Ovary (tissue), 9 donors: ENCODE data around the gene SLC25A25. TPM values are rescaled to one million over a fixed set of nuclear protein-coding genes. Genes with fewer than 3 reads are reported as not detected.
A peak's percentile ranks its signal among the peaks of the same experiment; 100 is the strongest.

ENCODE experiments used
- DNase-seq, 5 donors: peaks; one replicate each; pipeline ENCODE4 v3.0.0-alpha.2; 2019 to 2020
- H3K27ac ChIP-seq, 2 donors: fragments of 200-600 bp; one replicate each; pipeline versions ENCODE4 v1.5.1 to v1.8.0; 2019 to 2022
- H3K27me3 ChIP-seq: fragments of 200-600 bp; one replicate; pipeline ENCODE4 v1.8.0; 2022
- H3K36me3 ChIP-seq: fragments of 200-600 bp; sonication (generic); one replicate; pipeline ENCODE4 v1.5.1; 2019
- H3K4me1 ChIP-seq: one replicate; pipeline ENCODE4 v1.8.1; 2013; ENCODE audit warnings: mild to moderate bottlenecking, moderate library complexity; ENCODE audit not compliant: insufficient read depth
- H3K4me3 ChIP-seq: fragments of 200-600 bp; sonication (generic); one replicate; pipeline ENCODE4 v1.5.1; 2017
- H3K9me3 ChIP-seq, 2 donors: fragments of 200-600 bp in 1 of 2; sonication (generic) in 1 of 2; one replicate each; pipeline versions ENCODE4 v1.5.1 to v1.8.1; 2013 to 2019; ENCODE audit warnings: mild to moderate bottlenecking in 1 of 2, moderate library complexity in 1 of 2
- EP300 ChIP-seq: sonication (generic); formaldehyde crosslinking; IDR thresholded peaks from one replicate; pipeline ENCODE4 v1.6.1; 2017; ENCODE audit warnings: antibody characterized with exemption
- POLR2A ChIP-seq: fragments of 450-650 bp; IDR thresholded peaks from one replicate; pipeline ENCODE4 v1.6.1; 2017; ENCODE audit warnings: antibody characterized with exemption, mild to moderate bottlenecking, moderate library complexity
- WGBS, 3 donors: extraction: QIAGEN DNeasy Blood & Tissue Kit in 1 of 3; methylation state at CpG; one replicate each; pipeline versions ENCODE4 v1.1.5 to v1.1.7; 2013 to 2017; 5-methylcytosine and 5-hydroxymethylcytosine counted together
- intact Hi-C, 4 donors: fragments of 100-400 bp; cut with DNase I; formaldehyde crosslinking; loops; one replicate each; pipeline versions ENCODE4 v1.11.0 to v1.15.1; 2022 to 2023
- polyA plus RNA-seq, 2 donors: library from polyadenylated mRNA; stranded (reverse); fragments of 200-250 nt in 1 of 2; fragments of 350-450 nt in 1 of 2; fragmentation: Illumina TruSeq in 1 of 2; extraction: RNeasy Lipid Tissue Mini Kit (QIAGEN cat#74804) in 1 of 2; gene quantifications; one replicate each; pipeline ENCODE4 v1.2.3, GENCODE V29; 2013 to 2014
- total RNA-seq, 7 donors: library from RNA; depleted of rRNA in 2 of 7; stranded (reverse); fragments of >200 nt in 2 of 7; fragmentation: NEBNext Ultra II Directional in 3 of 7; extraction: Animal tissue kit (Norgen Biotek cat#: 25700) in 3 of 7; gene quantifications; one replicate each; pipeline versions ENCODE4 v1.1.0 to v1.2.4, GENCODE V29; 2016 to 2023
- TF ChIP-seq, protein P1 (sequence below), 3 donors: fragments of 450-650 bp in 2 of 3; fragments of 200-600 bp in 1 of 3; IDR thresholded peaks; one replicate each; pipeline versions ENCODE4 v1.5.1 to v1.8.0; 2016 to 2022; ENCODE audit warnings: antibody characterized with exemption in 3 of 3, mild to moderate bottlenecking in 1 of 3
- donor health status: DM: no; HTN: no; CAD: no; lungs with moderate emphysema.
- donor health status: DM: no; HTN: no; CAD: no.
- donor health status: Bipolar disorder and iron deficiency.
- donor health status: DM: yes; HTN: yes; CAD: no.
- donor health status: DM: no; HTN: no; CAD: no.
- donor health status: DM: yes; HTN: yes; CAD: no.

The SLC25A25 gene
- total and polyA plus RNA-seq, 9 donors = 23.4 to 90.1 (median 39.8) TPM

- no peaks in the 10 kb centered on the region for H3K9me3 ChIP-seq
- DNase-seq = peak in 1 of 5 donors; percentile 13
- H3K27ac ChIP-seq = no peak overlapping the region
- no peaks in the 10 kb centered on the region for H3K27me3 ChIP-seq
- no peak for TF ChIP-seq EP300
- TF ChIP-seq, protein P1, sequence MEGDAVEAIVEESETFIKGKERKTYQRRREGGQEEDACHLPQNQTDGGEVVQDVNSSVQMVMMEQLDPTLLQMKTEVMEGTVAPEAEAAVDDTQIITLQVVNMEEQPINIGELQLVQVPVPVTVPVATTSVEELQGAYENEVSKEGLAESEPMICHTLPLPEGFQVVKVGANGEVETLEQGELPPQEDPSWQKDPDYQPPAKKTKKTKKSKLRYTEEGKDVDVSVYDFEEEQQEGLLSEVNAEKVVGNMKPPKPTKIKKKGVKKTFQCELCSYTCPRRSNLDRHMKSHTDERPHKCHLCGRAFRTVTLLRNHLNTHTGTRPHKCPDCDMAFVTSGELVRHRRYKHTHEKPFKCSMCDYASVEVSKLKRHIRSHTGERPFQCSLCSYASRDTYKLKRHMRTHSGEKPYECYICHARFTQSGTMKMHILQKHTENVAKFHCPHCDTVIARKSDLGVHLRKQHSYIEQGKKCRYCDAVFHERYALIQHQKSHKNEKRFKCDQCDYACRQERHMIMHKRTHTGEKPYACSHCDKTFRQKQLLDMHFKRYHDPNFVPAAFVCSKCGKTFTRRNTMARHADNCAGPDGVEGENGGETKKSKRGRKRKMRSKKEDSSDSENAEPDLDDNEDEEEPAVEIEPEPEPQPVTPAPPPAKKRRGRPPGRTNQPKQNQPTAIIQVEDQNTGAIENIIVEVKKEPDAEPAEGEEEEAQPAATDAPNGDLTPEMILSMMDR (IDR thresholded peaks at IDR 0.05) = no peak
- no peak for TF ChIP-seq POLR2A
- intact Hi-C loops = no loop called here
- no peak overlapping the region for H3K4me3 ChIP-seq
- no peaks in the 10 kb centered on the region for H3K4me1 ChIP-seq
- WGBS, 3 donors = 73 to 79% (median 76%) methylated on average over 11 of the region's 11 CpGs
- no peaks in the 10 kb centered on the region for H3K36me3 ChIP-seq
Observed at GRCh38 chr9:128149951-128150593, 82.0 kb downstream of the SLC25A25 start.

- no peak for TF ChIP-seq EP300
- TF ChIP-seq, protein P1 (IDR thresholded peaks at IDR 0.05) = no peak
- TF ChIP-seq POLR2A = no peak
Observed at GRCh38 chr9:128150594-128151308, 82.7 kb downstream of the SLC25A25 start.

GRCh38 chr9:128151309-128152132 is 83.5 kb downstream of the SLC25A25 start:
- Histone ChIP-seq H3K36me3 (no peaks in the 10 kb centered on the region), H3K4me3 (no peak overlapping the region), H3K9me3 (no peaks in the 10 kb centered on the region), H3K27me3 (no peaks in the 10 kb centered on the region), H3K4me1 (no peaks in the 10 kb centered on the region), H3K27ac (no peak overlapping the region)
- intact Hi-C loops = no loop called here
- DNase-seq = peak in 2 of 5 donors; percentile 20 to 25
- WGBS, 3 donors = 82 to 88% (median 87%) methylated on average over 18 of the region's 18 CpGs
- no peak for TF ChIP-seq POLR2A
- TF ChIP-seq EP300 = no peak
- TF ChIP-seq, protein P1 (IDR thresholded peaks at IDR 0.05) = no peak

More at GRCh38 chr9:128150594-128151308, 82.7 kb downstream of the SLC25A25 start:
- no peaks in the 10 kb centered on the region for H3K36me3 ChIP-seq
- no peaks in the 10 kb centered on the region for H3K4me1 ChIP-seq
- intact Hi-C loops = no loop called here
- H3K4me3 ChIP-seq = no peak overlapping the region
- DNase-seq = peak in 2 of 5 donors; percentile 20 to 38
- WGBS, 3 donors = 73 to 78% (median 75%) methylated on average over 19 of the region's 19 CpGs
- H3K27ac ChIP-seq = no peak overlapping the region
- no peaks in the 10 kb centered on the region for H3K27me3 ChIP-seq
- no peaks in the 10 kb centered on the region for H3K9me3 ChIP-seq
